ENCODE measurements around the gene AK2. TPM values are rescaled to one million over a fixed set of nuclear protein-coding genes. Genes with fewer than 3 reads are reported as not detected.

AK2 gene
- polyA plus RNA-seq, 2 of the 4 experiments (the other 2 are of a cell fraction) = 164 to 178 TPM

DNA sequence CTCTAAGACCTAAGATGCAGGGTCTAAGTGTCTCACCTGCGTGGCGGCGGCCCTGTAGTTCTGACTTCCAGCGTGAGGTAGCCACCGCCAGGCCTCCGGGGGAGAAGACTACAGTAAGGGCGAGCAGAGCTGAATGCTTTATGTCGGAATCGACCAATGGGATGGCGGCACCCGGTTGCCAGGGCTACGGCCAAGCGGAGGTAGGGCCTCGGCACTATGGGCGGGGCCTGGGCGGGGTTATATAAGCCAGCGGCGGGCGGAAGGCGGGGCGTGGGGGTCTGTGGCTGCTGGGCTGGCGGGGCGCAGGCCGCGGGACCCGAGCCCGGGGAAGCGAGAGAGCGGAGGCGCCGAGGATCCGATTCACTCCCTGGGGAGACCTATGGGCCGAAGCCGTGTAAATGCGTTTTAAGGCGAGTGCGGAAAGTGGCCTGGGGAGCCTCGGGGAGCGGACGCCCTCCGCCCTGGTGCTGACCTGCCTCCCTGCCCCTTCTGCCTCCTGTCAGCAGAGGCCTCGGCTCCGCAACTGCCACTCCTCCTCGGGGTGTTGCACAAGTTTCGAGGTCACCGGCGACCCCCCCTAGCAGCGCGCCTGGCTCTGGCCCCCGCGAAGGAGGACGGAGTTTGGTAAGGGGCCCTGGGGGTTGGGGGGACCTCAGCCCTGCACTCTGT lies 44.3 kb upstream of the AK2 start, which contains the start of gene AZIN2:
AZIN2 (plus strand) TSS at position 269 of the 669 bp plus-strand sequence. CDS start 1,097 bp downstream, outside the sequence.
- peak within 1 kb of the TSS; percentile 65 for H3K4me3 ChIP-seq
- DNase-seq (ENCODE audit: low read depth in 1 of 2, low spot score in 1 of 2) = peak; percentile 89
- CTCF ChIA-PET = interaction anchor here (0.9 to 3.7 kb wide), 6 partner anchors 10 to 194 kb away, joined by 3 to 21 read pairs (median 4); partner anchors contain the start of gene HPCA
- POLR2A ChIA-PET = interaction anchor here (0.6 to 1.8 kb wide), 14 partner anchors 8 to 239 kb away, joined by 3 to 11 read pairs (median 4); partner anchors contain the start of gene RNF19B
- H3K4me1 ChIP-seq = 0 out of 3 replicates have a peak, but pooled peaks cover 8% of the 10 kb centered on the region
- FAIRE-seq = no peak
- 1% methylated on average over 22 of the region's 52 CpGs for WGBS (ENCODE audit: missing lambda C conversion rate)
- ATAC-seq = peak; percentile 98 to 100
- TF ChIP-seq EHF (CRISPR knock-in tag; IDR thresholded peaks at IDR 0.05) (no peak), JUN (IDR thresholded peaks at IDR 0.05) (peak in 1 of 2 experiments; percentile 33; a peak in 1 of 5 replicates), POLR2A (IDR thresholded peaks at IDR 0.05; ENCODE audit: low read length) (peak; percentile 87), PHF8 (IDR thresholded peaks at IDR 0.05; ENCODE audit: borderline replicate concordance, low read depth) (peak; percentile 72; the same call in 1 of the 2 replicates), MAFK (IDR thresholded peaks at IDR 0.05; ENCODE audit: partially characterized antibody) (no peak), EHMT2 (IDR thresholded peaks at IDR 0.05; ENCODE audit: low read depth) (no peak), POLR2AphosphoS2 (conservative IDR thresholded peaks at IDR 0.05; ENCODE audit: low read length) (no peak), CBX2 (IDR thresholded peaks at IDR 0.05; ENCODE audit: borderline replicate concordance, low read depth) (no peak), SREBF2 (IDR thresholded peaks at IDR 0.05) (no peak), NR3C1 (IDR thresholded peaks at IDR 0.05) (no peak)
- TF ChIP-seq, protein P1, sequence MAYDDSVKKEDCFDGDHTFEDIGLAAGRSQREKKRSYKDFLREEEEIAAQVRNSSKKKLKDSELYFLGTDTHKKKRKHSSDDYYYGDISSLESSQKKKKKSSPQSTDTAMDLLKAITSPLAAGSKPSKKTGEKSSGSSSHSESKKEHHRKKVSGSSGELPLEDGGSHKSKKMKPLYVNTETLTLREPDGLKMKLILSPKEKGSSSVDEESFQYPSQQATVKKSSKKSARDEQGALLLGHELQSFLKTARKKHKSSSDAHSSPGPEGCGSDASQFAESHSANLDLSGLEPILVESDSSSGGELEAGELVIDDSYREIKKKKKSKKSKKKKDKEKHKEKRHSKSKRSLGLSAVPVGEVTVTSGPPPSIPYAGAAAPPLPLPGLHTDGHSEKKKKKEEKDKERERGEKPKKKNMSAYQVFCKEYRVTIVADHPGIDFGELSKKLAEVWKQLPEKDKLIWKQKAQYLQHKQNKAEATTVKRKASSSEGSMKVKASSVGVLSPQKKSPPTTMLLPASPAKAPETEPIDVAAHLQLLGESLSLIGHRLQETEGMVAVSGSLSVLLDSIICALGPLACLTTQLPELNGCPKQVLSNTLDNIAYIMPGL (CRISPR knock-in tag; IDR thresholded peaks at IDR 0.05; ENCODE audit: borderline replicate concordance) = no peak
- TF ChIP-seq, protein P2, sequence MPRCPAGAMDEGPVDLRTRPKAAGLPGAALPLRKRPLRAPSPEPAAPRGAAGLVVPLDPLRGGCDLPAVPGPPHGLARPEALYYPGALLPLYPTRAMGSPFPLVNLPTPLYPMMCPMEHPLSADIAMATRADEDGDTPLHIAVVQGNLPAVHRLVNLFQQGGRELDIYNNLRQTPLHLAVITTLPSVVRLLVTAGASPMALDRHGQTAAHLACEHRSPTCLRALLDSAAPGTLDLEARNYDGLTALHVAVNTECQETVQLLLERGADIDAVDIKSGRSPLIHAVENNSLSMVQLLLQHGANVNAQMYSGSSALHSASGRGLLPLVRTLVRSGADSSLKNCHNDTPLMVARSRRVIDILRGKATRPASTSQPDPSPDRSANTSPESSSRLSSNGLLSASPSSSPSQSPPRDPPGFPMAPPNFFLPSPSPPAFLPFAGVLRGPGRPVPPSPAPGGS (IDR thresholded peaks at IDR 0.05) = peak; percentile 48; the same call in 1 of the 3 replicates
- TF ChIP-seq, protein P3, sequence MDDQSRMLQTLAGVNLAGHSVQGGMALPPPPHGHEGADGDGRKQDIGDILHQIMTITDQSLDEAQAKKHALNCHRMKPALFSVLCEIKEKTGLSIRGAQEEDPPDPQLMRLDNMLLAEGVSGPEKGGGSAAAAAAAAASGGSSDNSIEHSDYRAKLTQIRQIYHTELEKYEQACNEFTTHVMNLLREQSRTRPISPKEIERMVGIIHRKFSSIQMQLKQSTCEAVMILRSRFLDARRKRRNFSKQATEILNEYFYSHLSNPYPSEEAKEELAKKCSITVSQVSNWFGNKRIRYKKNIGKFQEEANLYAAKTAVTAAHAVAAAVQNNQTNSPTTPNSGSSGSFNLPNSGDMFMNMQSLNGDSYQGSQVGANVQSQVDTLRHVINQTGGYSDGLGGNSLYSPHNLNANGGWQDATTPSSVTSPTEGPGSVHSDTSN (IDR thresholded peaks at IDR 0.05) = no peak
- peak within 1 kb of the TSS; percentile 68 to 92 for H3K27ac ChIP-seq
- H3K9me3 ChIP-seq = no peaks in the 10 kb centered on the region
- peak within 1 kb of the TSS; percentile 100 for H3K4me2 ChIP-seq

DNA sequence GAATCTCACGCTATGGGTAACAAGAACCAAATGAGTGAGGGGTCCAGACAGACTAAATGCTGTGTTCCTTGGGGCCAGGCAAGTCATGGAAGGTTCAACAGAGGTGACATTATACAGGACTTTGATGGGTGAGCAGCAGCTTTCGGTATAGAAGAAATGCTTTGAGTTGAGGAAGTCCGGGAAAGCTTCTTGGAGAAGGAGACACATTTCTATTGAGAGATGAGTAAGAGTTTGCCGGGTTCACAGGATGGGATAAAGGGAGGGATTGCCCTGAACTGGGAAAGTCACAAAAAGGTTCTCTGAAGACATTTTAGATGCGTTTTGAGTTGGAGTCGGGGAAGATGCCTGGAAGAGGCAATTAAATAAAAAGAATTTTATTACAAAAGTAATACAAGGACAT lies 43.7 kb upstream of the AK2 start:
- ATAC-seq (no peak; a peak in 1 of 6 replicates), FAIRE-seq (no peak), DNase-seq (ENCODE audit: low read depth in 1 of 2, low spot score in 1 of 2) (no peak)
- ChIA-PET CTCF (interaction anchor here (0.7 to 3.7 kb wide), 7 partner anchors 9 to 148 kb away, joined by 3 to 21 read pairs (median 3); no protein-coding TSS in a partner anchor), POLR2A (interaction anchor here (0.8 to 1.8 kb wide), 12 partner anchors 9 to 238 kb away, joined by 3 to 11 read pairs (median 4); partner anchors contain the start of gene RNF19B)
- 30% methylated on average over 6 of the region's 6 CpGs for WGBS (ENCODE audit: missing lambda C conversion rate)
- Histone ChIP-seq H3K4me1 (0 out of 3 replicates have a peak, but pooled peaks cover 8% of the 10 kb centered on the region), H3K27ac (peak overlapping the region; percentile 64 to 92), H3K9me3 (no peaks in the 10 kb centered on the region), H3K4me3 (peak overlapping the region; percentile 65), H3K4me2 (peak overlapping the region; percentile 100)
- no peak for TF ChIP-seq POLR2AphosphoS2 (conservative IDR thresholded peaks at IDR 0.05; ENCODE audit: low read length)
- TF ChIP-seq CEBPB (IDR thresholded peaks at IDR 0.05) = no peak
- TF ChIP-seq CHD4 (IDR thresholded peaks at IDR 0.05; ENCODE audit: borderline replicate concordance) = no peak
- no peak for TF ChIP-seq SREBF2 (IDR thresholded peaks at IDR 0.05)
- TF ChIP-seq, protein P4, sequence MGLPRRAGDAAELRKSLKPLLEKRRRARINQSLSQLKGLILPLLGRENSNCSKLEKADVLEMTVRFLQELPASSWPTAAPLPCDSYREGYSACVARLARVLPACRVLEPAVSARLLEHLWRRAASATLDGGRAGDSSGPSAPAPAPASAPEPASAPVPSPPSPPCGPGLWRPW (IDR thresholded peaks at IDR 0.05) = no peak
- no peak for TF ChIP-seq NPAS2 (CRISPR knock-in tag; IDR thresholded peaks at IDR 0.05; ENCODE audit: borderline replicate concordance)
- TF ChIP-seq MAZ (IDR thresholded peaks at IDR 0.05; ENCODE audit: borderline replicate concordance, low read depth, low read length) = no peak

Data from A549 (cell line).